Peyer's patch (tissue), 4 donors: Measurements from ENCODE around the gene EPOP. TPM values are rescaled to one million over a fixed set of nuclear protein-coding genes. Genes with fewer than 3 reads are reported as not detected.
"Not testable (repeated sequence)": the region's sequence is repeated elsewhere in the genome, so short reads cannot be mapped to it uniquely, and the experiment has no call there.

ENCODE experiments used
- DNase-seq, 3 donors: peaks; one replicate each; pipeline ENCODE4 v3.0.0-alpha.2; 2017 to 2019
- H3K27ac ChIP-seq, 4 donors: fragments of 200-600 bp; sonication (generic); one replicate each; pipeline ENCODE4 v1.5.1; 2016 to 2019
- H3K27me3 ChIP-seq, 2 donors: fragments of 200-600 bp; sonication (generic); one replicate each; pipeline ENCODE4 v1.5.1; 2019
- H3K36me3 ChIP-seq, 3 donors: fragments of 200-600 bp; sonication (generic); one replicate each; pipeline ENCODE4 v1.5.1; 2016 to 2019
- H3K4me1 ChIP-seq, 4 donors: fragments of 200-600 bp; sonication (generic); one replicate each; pipeline ENCODE4 v1.5.1; 2016 to 2019
- H3K4me3 ChIP-seq, 4 donors: fragments of 200-600 bp; sonication (generic); 1 replicate in 3 of 4; 2 replicates in 1 of 4; pipeline ENCODE4 v1.5.1; 2016 to 2019; ENCODE audit warnings: mild to moderate bottlenecking in 1 of 4
- H3K9me3 ChIP-seq, 4 donors: fragments of 200-600 bp; sonication (generic); one replicate each; pipeline ENCODE4 v1.5.1; 2016 to 2019; ENCODE audit warnings: mild to moderate bottlenecking in 1 of 4
- CTCF ChIP-seq, 6 experiments: fragments of 450-650 bp in 4 of 6; fragments of 200-600 bp in 2 of 6; sonication (generic) in 1 of 6; IDR thresholded peaks; one replicate each; pipeline ENCODE4 v1.5.1; 2017 to 2019; ENCODE audit warnings: antibody characterized with exemption in 6 of 6, mild to moderate bottlenecking in 3 of 6, moderate library complexity in 1 of 6
- POLR2A ChIP-seq, 2 donors: fragments of 450-650 bp; IDR thresholded peaks; one replicate each; pipeline ENCODE4 v1.5.1; 2017; ENCODE audit warnings: antibody characterized with exemption in 2 of 2, mild to moderate bottlenecking in 2 of 2, moderate library complexity in 2 of 2
- small RNA-seq, 2 donors: library from RNA; depleted of rRNA; stranded (forward); fragments of <200 nt; gene quantifications; one replicate each; pipeline ENCODE3, GENCODE V24; 2016
- total RNA-seq, 4 donors: library from RNA; depleted of rRNA; stranded (reverse); fragments of >200 nt; gene quantifications; one replicate each; pipeline ENCODE4 v1.1.0, GENCODE V29; 2016

The EPOP gene
- total RNA-seq, 4 donors from 2014 or later, result 0.54 to 3.3 TPM; not detected in 2

DNA sequence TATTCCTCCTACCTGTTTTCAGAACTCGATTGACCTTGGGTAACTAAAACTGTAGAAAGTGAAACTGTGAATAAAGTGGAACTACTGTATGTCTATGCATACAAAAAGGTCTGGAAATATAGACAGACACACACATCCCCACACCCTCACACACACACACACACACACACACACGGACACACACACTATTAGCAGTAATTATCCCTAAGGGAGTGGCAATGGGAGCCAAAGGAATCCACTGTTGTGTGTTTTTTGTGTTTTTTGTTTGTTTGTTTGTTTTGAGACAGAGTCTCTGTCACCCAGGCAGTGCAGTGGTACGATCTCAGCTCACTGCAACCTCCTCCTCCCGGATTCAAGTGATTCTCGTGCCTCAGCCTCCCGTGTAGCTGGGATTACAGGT lies 42.4 kb downstream of the EPOP start:
- no peaks in the 10 kb centered on the region for H3K4me1 ChIP-seq
- no peak overlapping the region for H3K4me3 ChIP-seq
- no peak for DNase-seq
- no peaks in the 10 kb centered on the region for H3K27me3 ChIP-seq
- no peak overlapping the region for H3K27ac ChIP-seq
- no peak for TF ChIP-seq CTCF (IDR thresholded peaks at IDR 0.05)
- TF ChIP-seq POLR2A (IDR thresholded peaks at IDR 0.05), result no peak
- H3K36me3 ChIP-seq, result no peaks in the 10 kb centered on the region
- H3K9me3 ChIP-seq, result no peaks in the 10 kb centered on the region

DNA sequence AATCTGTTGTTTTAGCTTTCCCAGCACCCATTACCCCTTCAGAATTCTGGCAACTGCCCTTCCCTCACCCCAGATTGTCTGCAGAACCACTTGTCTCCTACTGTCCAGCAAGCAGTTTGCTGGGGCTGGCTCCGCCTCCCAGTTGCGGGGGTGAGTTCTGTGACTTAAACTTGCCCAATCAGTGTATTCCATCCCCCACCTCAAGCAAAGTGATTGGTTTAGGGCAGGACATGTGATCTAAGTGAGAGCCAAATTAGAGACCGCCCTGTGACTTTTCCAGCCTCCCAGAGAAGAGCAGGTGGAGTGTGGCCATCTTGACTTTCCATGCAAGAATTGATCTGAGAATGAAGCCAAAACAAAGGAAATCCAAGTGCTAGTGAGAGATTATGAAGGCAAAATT lies 46.3 kb downstream of the EPOP start:
- Histone ChIP-seq H3K9me3 (no peaks in the 10 kb centered on the region), H3K36me3 (no peaks in the 10 kb centered on the region), H3K4me3 (no peak overlapping the region), H3K4me1 (no peaks in the 10 kb centered on the region), H3K27ac (no peak overlapping the region), H3K27me3 (no peaks in the 10 kb centered on the region)
- no peak for TF ChIP-seq POLR2A (IDR thresholded peaks at IDR 0.05)
- no peak for TF ChIP-seq CTCF (IDR thresholded peaks at IDR 0.05)
- DNase-seq, result no peak

GRCh38 chr17:38627957-38628356 lies 46.8 kb downstream of the EPOP start:
- no peaks in the 10 kb centered on the region for H3K27me3 ChIP-seq
- no peak for DNase-seq
- H3K4me1 ChIP-seq, result no peaks in the 10 kb centered on the region
- H3K27ac ChIP-seq, result no peak overlapping the region
- no peak overlapping the region for H3K4me3 ChIP-seq
- TF ChIP-seq CTCF (IDR thresholded peaks at IDR 0.05) (no peak), POLR2A (IDR thresholded peaks at IDR 0.05) (no peak)
- H3K36me3 ChIP-seq, result no peaks in the 10 kb centered on the region
- H3K9me3 ChIP-seq, result no peaks in the 10 kb centered on the region

DNA sequence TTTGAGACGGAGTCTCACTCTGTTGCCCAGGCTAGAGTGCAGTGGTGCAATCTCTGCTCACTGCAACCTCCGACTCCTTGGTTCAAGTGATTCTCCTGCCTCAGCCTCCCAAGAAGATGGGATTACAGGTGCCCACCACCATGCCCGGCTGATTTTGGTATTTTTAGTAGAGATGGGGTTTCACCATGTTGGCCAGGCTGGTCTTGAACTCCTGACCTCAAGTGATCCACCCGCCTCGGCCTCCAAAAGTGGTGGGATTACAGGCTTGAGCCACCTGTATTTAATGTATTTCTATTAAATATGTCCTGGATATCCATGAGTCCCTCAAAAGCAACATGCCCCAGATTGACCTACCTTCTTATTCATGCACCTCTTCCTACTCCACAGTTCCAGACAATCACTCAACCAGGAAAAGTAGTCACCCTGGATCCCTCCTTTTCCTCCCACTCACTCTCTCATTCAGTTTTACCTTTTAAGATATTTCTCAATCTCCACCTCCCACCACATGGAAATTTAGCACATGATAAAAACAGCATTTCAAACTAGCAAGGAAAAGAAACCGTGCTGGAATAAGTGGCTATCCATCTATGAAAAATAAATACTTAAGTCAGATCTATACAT lies 48.0 kb downstream of the EPOP start:
- not testable (repeated sequence) for H3K4me1 ChIP-seq, H3K27ac ChIP-seq, H3K9me3 ChIP-seq, H3K4me3 ChIP-seq, H3K36me3 ChIP-seq, H3K27me3 ChIP-seq
- DNase-seq, result peak in 1 of 3 donors; percentile 0

GRCh38 chr17:38625482-38625881 lies 49.3 kb downstream of the EPOP start:
- H3K27ac ChIP-seq, result no peak overlapping the region
- TF ChIP-seq CTCF (IDR thresholded peaks at IDR 0.05) (no peak), POLR2A (IDR thresholded peaks at IDR 0.05) (no peak)
- H3K4me1 ChIP-seq, result no peaks in the 10 kb centered on the region
- H3K36me3 ChIP-seq, result no peaks in the 10 kb centered on the region
- H3K9me3 ChIP-seq, result no peaks in the 10 kb centered on the region
- no peak for DNase-seq
- H3K27me3 ChIP-seq, result no peaks in the 10 kb centered on the region
- H3K4me3 ChIP-seq, result no peak overlapping the region

DNA sequence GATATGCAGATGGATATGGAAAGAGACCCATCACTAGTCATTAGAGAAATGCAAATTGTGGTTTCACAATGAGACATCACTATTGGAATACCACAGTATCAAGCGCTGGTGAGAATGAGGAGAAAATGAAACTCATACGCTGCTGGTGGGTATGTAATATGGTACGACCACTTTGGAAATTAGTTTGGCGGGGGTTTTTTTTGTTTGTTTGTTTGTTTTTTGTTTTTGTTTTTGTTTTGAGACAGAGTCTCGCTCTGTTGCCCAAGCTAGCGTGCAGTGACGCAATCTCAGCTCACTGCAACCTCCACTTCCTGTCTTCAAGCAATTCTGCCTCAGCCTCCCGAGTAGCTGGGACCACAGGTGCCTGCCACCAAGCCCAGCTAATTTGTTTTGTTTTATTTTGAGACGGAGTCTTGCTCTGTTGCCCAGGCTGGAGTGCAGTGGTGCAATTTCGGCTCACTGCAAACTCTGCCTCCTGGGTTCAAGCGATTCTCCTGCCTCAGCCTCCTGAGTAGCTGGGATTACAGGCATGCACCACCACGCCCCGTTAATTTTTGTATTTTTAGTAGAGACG lies 49.9 kb downstream of the EPOP start:
- H3K4me1 ChIP-seq, H3K27me3 ChIP-seq, H3K4me3 ChIP-seq, H3K27ac ChIP-seq, H3K36me3 ChIP-seq, H3K9me3 ChIP-seq: not testable (repeated sequence)
- peak in 1 of 3 donors; percentile 49 for DNase-seq

Small RNA genes lying within 50 kb of the gene (small RNA-seq; reads per million reads assigned to genes)
- gene MIR4726, result 0 to 0.06 reads per million in 2 donors
- gene MIR4734, result 0 reads per million in 2 donors

Other genes starting within 250 kb of the EPOP start
- 10 to 100 TPM in 2 of 4 donors, 1 to 10 TPM in 1, under 1 TPM in 1; 0.88 to 36.3 (median 8.9) TPM for gene ARHGAP23, start 246.5 kb downstream of the EPOP start, total RNA-seq
- 10 to 100 TPM in 1 of 4 donors, 1 to 10 TPM in 3; 3.2 to 10.6 (median 8.4) TPM for gene SRCIN1, start 69.0 kb downstream of the EPOP start, total RNA-seq
- 100 to 1,000 TPM in 3 of 4 donors, 10 to 100 TPM in 1; 69.2 to 297 (median 190) TPM for gene MLLT6, start 30.3 kb upstream of the EPOP start, total RNA-seq
- 10 to 100 TPM; 10.7 to 55.0 (median 43.2) TPM for gene CISD3, start 55.4 kb upstream of the EPOP start, total RNA-seq
- 10 to 100 TPM in 2 of 4 donors, 1 to 10 TPM in 2; 8.3 to 41.9 (median 14.5) TPM for gene PCGF2, start 73.4 kb upstream of the EPOP start, total RNA-seq
- gene PSMB3, start 77.8 kb upstream of the EPOP start, total RNA-seq, result 100 to 1,000 TPM; 106 to 165 (median 109) TPM
- 10 to 100 TPM; 16.7 to 61.9 (median 22.8) TPM for gene PIP4K2B, start 124.6 kb upstream of the EPOP start, total RNA-seq
- gene CWC25, start 150.4 kb upstream of the EPOP start, total RNA-seq, result 100 to 1,000 TPM in 1 of 4 donors, 10 to 100 TPM in 3; 49.4 to 106 (median 56.5) TPM
- 1,000 to 10,000 TPM in 1 of 4 donors, 100 to 1,000 TPM in 3; 347 to 1,233 (median 540) TPM for gene RPL23, start 178.8 kb upstream of the EPOP start, total RNA-seq
- gene LASP1, start 195.1 kb upstream of the EPOP start, total RNA-seq, result 100 to 1,000 TPM; 166 to 654 (median 590) TPM